CD4-positive, alpha-beta T cell (primary cell): ENCODE data around the gene ADAT2. TPM values are rescaled to one million over a fixed set of nuclear protein-coding genes. Genes with fewer than 3 reads are reported as not detected.

Source experiments
- ATAC-seq: fragments of 200-7000 bp; cut with Tn5 transposase; one replicate; pipeline ENCODE4 v1.10.0; 2022; ENCODE audit warnings: mild to moderate bottlenecking; ENCODE audit not compliant: poor library complexity
- CTCF ChIA-PET: fragments of 350-600 bp; sonication (Branson Sonifier 250); formaldehyde crosslinking; loops from one replicate; lab custom pipeline; 2021; ENCODE audit warnings: antibody characterized with exemption, inconsistent platforms; lab: Charles Lee
- POLR2A ChIA-PET: fragments of 350-600 bp; sonication (Branson Sonifier 250); formaldehyde crosslinking; loops from one replicate; lab custom pipeline; 2021; ENCODE audit warnings: antibody characterized with exemption, inconsistent platforms; lab: Charles Lee
- DNase-seq, 14 experiments: peaks; one replicate each; pipeline ENCODE4 v3.0.0-alpha.2; 2013 to 2020; ENCODE audit warnings: mixed read lengths in 2 of 14
- H3K27ac ChIP-seq, 2 donors: one replicate each; pipeline versions ENCODE4 v1.5.1 to v1.7.0; 2013; ENCODE audit warnings: low read length in 2 of 2, low read depth in 1 of 2, mild to moderate bottlenecking in 1 of 2
- H3K27me3 ChIP-seq, 2 experiments: 1 replicate in 1 of 2; 2 replicates in 1 of 2; pipeline versions ENCODE4 v1.6.1 to v1.7.0; 2013; ENCODE audit warnings: low read length in 2 of 2, control low read depth in 1 of 2, mild to moderate bottlenecking in 1 of 2, moderate library complexity in 1 of 2; ENCODE audit not compliant: insufficient read depth in 2 of 2, control insufficient read depth in 1 of 2
- H3K36me3 ChIP-seq: one replicate; pipeline ENCODE4 v1.6.1; 2013; ENCODE audit warnings: low read length, control low read depth; ENCODE audit not compliant: insufficient read depth
- H3K4me1 ChIP-seq: one replicate; pipeline ENCODE4 v1.6.1; 2013; ENCODE audit warnings: low read length, control low read depth; ENCODE audit not compliant: insufficient read depth
- H3K4me3 ChIP-seq: one replicate; pipeline ENCODE4 v1.5.1; 2013; ENCODE audit warnings: mild to moderate bottlenecking, low read length, moderate library complexity
- H3K9me3 ChIP-seq, 2 experiments: 1 replicate in 1 of 2; 2 replicates in 1 of 2; pipeline versions ENCODE4 v1.6.1 to v1.7.0; 2013; ENCODE audit warnings: low read length in 2 of 2, mild to moderate bottlenecking in 2 of 2, control low read depth in 1 of 2, moderate library complexity in 1 of 2; ENCODE audit not compliant: control insufficient read depth in 1 of 2, insufficient read depth in 1 of 2
- H3K27ac Mint-ChIP-seq: one replicate; pipeline ENCODE4 v1.8.0; 2020; ENCODE audit warnings: mixed read lengths
- H3K27me3 Mint-ChIP-seq: one replicate; pipeline ENCODE4 v1.8.0; 2021; ENCODE audit warnings: mixed read lengths
- H3K36me3 Mint-ChIP-seq: one replicate; pipeline ENCODE4 v1.8.0; 2021; ENCODE audit warnings: low read depth, mixed read lengths
- H3K4me1 Mint-ChIP-seq: one replicate; pipeline ENCODE4 v1.8.0; 2021; ENCODE audit warnings: low read depth, mixed read lengths
- H3K4me3 Mint-ChIP-seq: one replicate; pipeline ENCODE4 v1.8.0; 2020; ENCODE audit warnings: mild to moderate bottlenecking, mixed read lengths
- H3K9me3 Mint-ChIP-seq: one replicate; pipeline ENCODE4 v1.8.0; 2020; ENCODE audit warnings: mixed read lengths
- intact Hi-C, 2 experiments: fragments of 100-400 bp; cut with DNase I in 1 of 2; cut with micrococcal nuclease in 1 of 2; formaldehyde crosslinking; loops; one replicate each; pipeline versions ENCODE4 v1.15.1 to v1.9.0; 2023 to 2025; cut with DNase I, micrococcal nuclease
- total RNA-seq, 174 experiments: library from RNA in 2 of 174; stranded (reverse) in 2 of 174; gene quantifications; one replicate each; pipeline ENCODE4 v1.2.3 and lab custom pipeline; 2021 to 2026
- TF ChIP-seq, protein P1 (sequence below): fragments of 200-600 bp; IDR thresholded peaks from one replicate; pipeline ENCODE4 v1.8.0; 2022; ENCODE audit warnings: antibody characterized with exemption, mild to moderate bottlenecking

The ADAT2 gene
- total RNA-seq, 2 experiments from 2014 or later: 14.6 to 17.4 TPM

- intact Hi-C loops: loop anchor here in 1 of 2 experiments (10.0 kb wide), 1 partner anchor 388 kb away; no protein-coding TSS in a partner anchor
- POLR2A ChIA-PET: no interaction called here
- Histone ChIP-seq H3K4me1 (no peaks in the 10 kb centered on the region), H3K4me3 (no peak overlapping the region), H3K27me3 (no peaks in the 10 kb centered on the region), H3K27ac (no peak overlapping the region), H3K36me3 (peaks cover 5% of the 10 kb centered on the region), H3K9me3 (no peaks in the 10 kb centered on the region)
- no peaks in the 10 kb centered on the region for H3K27me3 Mint-ChIP-seq
- H3K36me3 Mint-ChIP-seq: peaks cover 41% of the 10 kb centered on the region
- H3K4me1 Mint-ChIP-seq: peaks cover 8% of the 10 kb centered on the region
- TF ChIP-seq, protein P1, sequence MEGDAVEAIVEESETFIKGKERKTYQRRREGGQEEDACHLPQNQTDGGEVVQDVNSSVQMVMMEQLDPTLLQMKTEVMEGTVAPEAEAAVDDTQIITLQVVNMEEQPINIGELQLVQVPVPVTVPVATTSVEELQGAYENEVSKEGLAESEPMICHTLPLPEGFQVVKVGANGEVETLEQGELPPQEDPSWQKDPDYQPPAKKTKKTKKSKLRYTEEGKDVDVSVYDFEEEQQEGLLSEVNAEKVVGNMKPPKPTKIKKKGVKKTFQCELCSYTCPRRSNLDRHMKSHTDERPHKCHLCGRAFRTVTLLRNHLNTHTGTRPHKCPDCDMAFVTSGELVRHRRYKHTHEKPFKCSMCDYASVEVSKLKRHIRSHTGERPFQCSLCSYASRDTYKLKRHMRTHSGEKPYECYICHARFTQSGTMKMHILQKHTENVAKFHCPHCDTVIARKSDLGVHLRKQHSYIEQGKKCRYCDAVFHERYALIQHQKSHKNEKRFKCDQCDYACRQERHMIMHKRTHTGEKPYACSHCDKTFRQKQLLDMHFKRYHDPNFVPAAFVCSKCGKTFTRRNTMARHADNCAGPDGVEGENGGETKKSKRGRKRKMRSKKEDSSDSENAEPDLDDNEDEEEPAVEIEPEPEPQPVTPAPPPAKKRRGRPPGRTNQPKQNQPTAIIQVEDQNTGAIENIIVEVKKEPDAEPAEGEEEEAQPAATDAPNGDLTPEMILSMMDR: no peak
- H3K27ac Mint-ChIP-seq: no peak overlapping the region
- no peak overlapping the region for H3K4me3 Mint-ChIP-seq
- H3K9me3 Mint-ChIP-seq: no peaks in the 10 kb centered on the region
- CTCF ChIA-PET: interaction anchor here (0.9 kb wide), 1 partner anchor 16 kb away, joined by 3 read pairs; no protein-coding TSS in a partner anchor
- ATAC-seq: no peak
- no peak for DNase-seq
These were observed 7.4 kb downstream of the ADAT2 start for GRCh38 chr6:143443096-143443495.

DNA sequence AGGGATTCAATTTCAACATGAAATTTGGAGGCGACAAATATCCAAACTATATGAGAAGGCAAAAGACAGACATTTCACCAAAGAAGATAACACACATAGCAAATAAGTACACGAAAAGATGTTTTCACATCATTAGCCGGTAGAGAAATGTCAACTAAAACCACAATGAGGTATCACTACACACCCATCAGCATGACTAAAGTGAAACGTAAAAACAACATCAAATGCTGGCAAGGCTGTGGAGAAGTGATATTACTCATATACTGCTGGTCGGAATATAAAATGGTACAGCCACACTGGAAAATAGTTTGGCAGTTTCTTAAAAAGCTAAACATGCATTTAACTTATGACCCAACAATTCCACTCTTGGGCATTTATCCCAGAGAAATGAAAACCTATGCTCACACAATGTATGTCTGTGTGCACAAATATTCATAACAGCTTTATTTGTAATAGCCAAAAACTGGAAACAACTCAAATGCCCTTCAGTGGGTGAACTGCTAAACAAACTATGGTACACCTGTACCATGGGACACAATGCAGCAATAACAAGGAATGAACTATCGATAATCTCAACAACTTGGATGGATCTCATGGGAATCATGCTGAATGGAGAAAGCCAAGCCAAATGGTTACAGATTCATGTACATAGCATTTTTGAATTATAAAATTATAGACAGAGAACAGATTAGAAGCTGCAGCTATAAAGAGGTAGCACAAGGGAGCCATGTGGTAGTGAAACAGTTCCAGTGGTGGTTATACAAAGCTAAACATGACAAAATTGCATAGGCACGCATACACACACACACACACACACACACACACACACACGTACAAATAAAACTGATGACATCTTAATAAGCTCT, 8.6 kb downstream of the ADAT2 start:
- ChIA-PET POLR2A (interaction anchor here (0.6 to 0.9 kb wide), 2 partner anchors 9 to 69 kb away, joined by 3 read pairs; partner anchors contain the start of genes ADAT2, FUCA2 and PEX3), CTCF (interaction anchor here (0.5 to 0.9 kb wide), 4 partner anchors 15 to 1057 kb away, joined by 3 to 4 read pairs (median 3); no protein-coding TSS in a partner anchor)
- H3K9me3 ChIP-seq: no peaks in the 10 kb centered on the region
- H3K4me1 ChIP-seq: no peaks in the 10 kb centered on the region
- H3K27me3 ChIP-seq: no peaks in the 10 kb centered on the region
- Mint-ChIP-seq H3K4me1 (peaks cover 4% of the 10 kb centered on the region), H3K27me3 (no peaks in the 10 kb centered on the region), H3K4me3 (no peak overlapping the region), H3K9me3 (no peaks in the 10 kb centered on the region), H3K27ac (no peak overlapping the region), H3K36me3 (peaks cover 45% of the 10 kb centered on the region)
- no peak overlapping the region for H3K27ac ChIP-seq
- H3K4me3 ChIP-seq: no peak overlapping the region
- no peak for ATAC-seq
- TF ChIP-seq, protein P1: no peak
- intact Hi-C loops: loop anchor here in 1 of 2 experiments (10.0 kb wide), 1 partner anchor 387 kb away; no protein-coding TSS in a partner anchor
- peak in 2 of 14 experiments; percentile 5 to 38 for DNase-seq
- peaks cover 5% of the 10 kb centered on the region for H3K36me3 ChIP-seq

GRCh38 chr6:143441010-143441409, 9.5 kb downstream of the ADAT2 start:
- TF ChIP-seq, protein P1: no peak
- Histone ChIP-seq H3K36me3 (peaks cover 11% of the 10 kb centered on the region), H3K4me1 (no peaks in the 10 kb centered on the region), H3K4me3 (no peak overlapping the region), H3K27me3 (no peaks in the 10 kb centered on the region), H3K27ac (no peak overlapping the region), H3K9me3 (no peaks in the 10 kb centered on the region)
- Mint-ChIP-seq H3K36me3 (peaks cover 53% of the 10 kb centered on the region), H3K9me3 (no peaks in the 10 kb centered on the region), H3K4me3 (no peak overlapping the region), H3K4me1 (peaks cover 4% of the 10 kb centered on the region), H3K27me3 (no peaks in the 10 kb centered on the region), H3K27ac (no peak overlapping the region)
- ChIA-PET POLR2A (no interaction called here), CTCF (no interaction called here)
- DNase-seq (no peak), ATAC-seq (no peak)
- intact Hi-C loops: loop anchor here in 1 of 2 experiments (10.0 kb wide), 1 partner anchor 386 kb away; no protein-coding TSS in a partner anchor
